K562 (cell line): ENCODE data around the gene SCARB2. TPM values are rescaled to one million over a fixed set of nuclear protein-coding genes. Genes with fewer than 3 reads are reported as not detected.

ENCODE experiments used
- ARID1B ChIP-seq: fragments of 450-650 bp; IDR thresholded peaks from 2 replicates; pipeline ENCODE4 v1.6.1; 2016; ENCODE audit warnings: antibody characterized with exemption, mild to moderate bottlenecking, inconsistent platforms
- COPS2 ChIP-seq: fragments of 450-650 bp; conservative IDR thresholded peaks from 2 replicates; pipeline ENCODE4 v1.6.1; 2016; ENCODE audit warnings: mild to moderate bottlenecking, moderate library complexity
- EHMT2 ChIP-seq: fragments of 450-650 bp; IDR thresholded peaks from 2 replicates; pipeline ENCODE4 v1.6.1; 2018; ENCODE audit warnings: antibody characterized with exemption
- HCFC1 ChIP-seq: IDR thresholded peaks from 2 replicates; pipeline ENCODE4 v1.6.1; 2012; ENCODE audit warnings: low read depth, low read length, improper control_type of control experiment
- JUN ChIP-seq, 2 experiments: sonication (generic) in 1 of 2; formaldehyde crosslinking in 1 of 2; IDR thresholded peaks; 2 replicates each; pipeline versions ENCODE4 v1.6.1 to v1.8.0; 2012 to 2022; ENCODE audit warnings: borderline replicate concordance in 2 of 2, mild to moderate bottlenecking in 2 of 2, improper control_type of control experiment in 1 of 2, low read depth in 1 of 2, low read length in 1 of 2, missing genetic modification reagents in 1 of 2
- RFX5 ChIP-seq: IDR thresholded peaks from 2 replicates; pipeline ENCODE4 v1.6.1; 2011; ENCODE audit warnings: low read depth, mild to moderate bottlenecking, improper control_type of control experiment, low read length
- TRIM24 ChIP-seq, 2 experiments: fragments of 450-650 bp; IDR thresholded peaks; 2 replicates each; pipeline ENCODE4 v1.6.1; 2016
- TSC22D4 ChIP-seq: fragments of 450-650 bp; IDR thresholded peaks from 2 replicates; pipeline ENCODE4 v1.6.1; 2016; ENCODE audit warnings: missing genetic modification characterization, missing biosample characterization, control low read depth
- ZNF407 ChIP-seq: fragments of 450-650 bp; IDR thresholded peaks from 2 replicates; pipeline ENCODE4 v1.6.1; 2016; ENCODE audit warnings: low read depth
- polyA plus RNA-seq, 8 experiments: library from polyadenylated mRNA; depleted of rRNA in 4 of 8; stranded (reverse) in 5 of 8; unstranded in 3 of 8; fragments of >200 nt; fragmentation: Nextera tagmentation in 2 of 8; fragmentation: Illumina TruSeq in 1 of 8; extraction: Ambion mirVana in 2 of 8; extraction: Trizol in 1 of 8; gene quantifications; 2 replicates each; pipeline versions ENCODE4 v1.2.1 to v1.2.3, GENCODE V29; 2011 to 2014; ENCODE audit warnings: inconsistent platforms in 1 of 8, missing spikeins in 1 of 8
- total RNA-seq, 7 experiments: library from RNA; depleted of rRNA in 6 of 7; stranded (reverse); fragments of >200 nt in 6 of 7; fragmentation: Illumina TruSeq in 2 of 7; extraction: Trizol in 2 of 7; gene quantifications; 2 replicates each; pipeline versions ENCODE4 v1.2.1 to v1.2.3, GENCODE V29; 2011 to 2021; ENCODE audit warnings: low replicate concordance in 1 of 7

Gene SCARB2
- total and polyA plus RNA-seq, 9 of the 15 experiments (the other 6 are each of a cell fraction or from before 2014, with no cell fraction given) = 6.1 to 25.8 (median 17.8) TPM

DNA sequence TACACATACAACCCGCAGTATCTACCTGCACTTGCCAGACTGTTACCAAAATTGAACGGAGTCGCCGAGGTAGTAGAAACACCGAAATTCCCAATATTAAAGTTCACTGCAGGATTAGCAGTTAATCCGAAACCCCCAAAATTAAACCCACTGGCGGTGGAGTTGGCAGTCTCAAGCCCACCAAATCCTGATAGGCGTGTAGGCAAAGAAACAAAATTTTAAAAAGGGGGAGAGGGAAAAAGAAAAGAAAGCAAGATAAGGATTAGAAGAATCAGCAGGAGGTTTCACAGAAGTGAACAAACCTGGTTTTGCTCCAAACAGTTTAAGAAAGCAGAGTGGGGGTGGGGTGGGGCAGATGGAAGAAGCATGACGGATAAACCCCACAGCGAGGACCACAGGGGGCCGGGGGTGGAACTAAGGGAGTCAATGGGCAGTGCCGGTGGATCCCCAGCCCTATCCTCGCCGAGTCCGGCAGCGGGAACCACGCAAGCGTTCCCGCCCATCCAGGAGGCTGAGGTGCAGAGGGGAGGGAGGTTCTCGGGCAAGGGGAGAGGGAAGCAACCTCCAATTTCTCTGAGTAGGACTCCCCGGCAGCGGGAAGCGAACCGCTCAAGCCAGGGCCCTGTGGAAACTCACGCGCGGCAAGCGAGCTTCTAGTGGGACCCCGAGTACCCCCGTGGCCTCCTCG, 66.0 kb downstream of the SCARB2 start (continued):
- peak in 1 of 2 experiments; percentile 13; a peak in 1 of 4 replicates for TF ChIP-seq TRIM24 (IDR thresholded peaks at IDR 0.05)
- no peak for TF ChIP-seq RFX5
- no peak for TF ChIP-seq EHMT2
- TF ChIP-seq ZNF407 = no peak
- no peak for TF ChIP-seq TSC22D4 (tag)
- no peak; the same call in 1 of the 2 replicates for TF ChIP-seq ARID1B
- no peak for TF ChIP-seq COPS2
- TF ChIP-seq HCFC1 = no peak
- no peak for TF ChIP-seq JUN (IDR thresholded peaks at IDR 0.05; ENCODE audit: borderline replicate concordance, low read depth, low read length)
- no peak for TF ChIP-seq JUN (CRISPR knock-in tag; IDR thresholded peaks at IDR 0.05; ENCODE audit: borderline replicate concordance)
